Type B pancreatic cell (in vitro differentiated cells): ENCODE results near the gene CDH24. TPM values are rescaled to one million over a fixed set of nuclear protein-coding genes. Genes with fewer than 3 reads are reported as not detected.

Source experiments
- DNase-seq: peaks from one replicate; pipeline ENCODE4 v3.0.0; 2021; ENCODE audit warnings: mixed read lengths; ENCODE audit not compliant: unreplicated experiment; ENCODE audit errors: extremely low spot score
- H3K27ac Mint-ChIP-seq: 2 replicates; pipeline ENCODE4 v1.8.0; 2021; ENCODE audit warnings: mild to moderate bottlenecking, mixed read lengths
- H3K27me3 Mint-ChIP-seq: 2 replicates; pipeline ENCODE4 v1.8.0; 2021; ENCODE audit warnings: mixed read lengths
- H3K36me3 Mint-ChIP-seq: 2 replicates; pipeline ENCODE4 v1.8.0; 2021; ENCODE audit warnings: mixed read lengths
- H3K4me1 Mint-ChIP-seq: one replicate; pipeline ENCODE4 v1.8.0; 2021; ENCODE audit warnings: mixed read lengths; ENCODE audit not compliant: unreplicated experiment
- H3K4me3 Mint-ChIP-seq: 2 replicates; pipeline ENCODE4 v1.8.0; 2021; ENCODE audit warnings: mild to moderate bottlenecking, mixed read lengths
- H3K9me3 Mint-ChIP-seq: 2 replicates; pipeline ENCODE4 v1.8.0; 2021; ENCODE audit warnings: mixed read lengths
- CTCF ChIP-seq: fragments of 200-600 bp; sonication (generic); conservative IDR thresholded peaks from 2 replicates; pipeline ENCODE4 v1.5.0; 2021; ENCODE audit warnings: antibody characterized with exemption, mild to moderate bottlenecking
- total RNA-seq: library from RNA; stranded (reverse); gene quantifications from 2 replicates; pipeline ENCODE4 v1.2.1, GENCODE V29; 2021; ENCODE audit warnings: low replicate concordance

CDH24 gene
- total RNA-seq, 1 donor from 2014 or later = 20.4 TPM

DNA sequence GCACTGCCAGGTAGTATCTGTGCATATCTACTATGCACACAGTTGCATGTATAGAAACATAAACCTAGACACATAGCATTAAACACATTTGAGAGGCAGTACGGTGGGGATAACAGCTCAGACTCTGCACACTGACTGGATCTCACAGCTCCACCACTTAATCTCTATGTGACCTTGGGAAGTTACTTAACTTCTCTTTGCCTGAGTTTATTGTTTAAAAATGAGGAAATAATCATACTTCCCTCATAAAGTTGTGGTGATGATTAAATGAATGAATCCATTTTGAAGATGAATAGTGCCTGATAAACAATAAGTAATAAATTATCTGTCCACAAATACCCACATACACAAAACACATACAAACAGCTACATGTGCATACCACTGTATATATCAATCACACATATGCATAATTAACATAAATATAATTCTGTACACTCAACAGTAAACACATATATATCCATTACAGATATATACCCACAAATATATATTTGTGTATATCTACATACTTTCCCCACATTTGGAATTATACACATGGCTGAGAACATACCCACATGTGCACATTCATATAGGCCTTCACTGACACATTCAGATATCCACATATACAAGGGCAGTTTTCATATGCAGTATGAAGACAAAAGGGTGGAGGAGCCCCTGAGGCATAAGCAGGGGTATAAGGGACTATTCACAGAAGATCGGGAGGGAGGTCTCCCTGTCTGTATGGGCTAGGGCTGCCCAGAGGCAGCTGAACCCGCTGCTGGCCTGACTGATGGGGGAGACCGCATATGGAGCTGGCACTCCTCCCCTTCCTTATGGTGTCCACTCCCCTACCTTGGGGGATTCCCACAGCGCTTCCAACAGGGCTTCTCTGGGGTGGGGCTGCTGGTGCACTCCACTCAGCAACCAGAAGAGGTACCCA lies 5.9 kb downstream of the CDH24 start:
- Mint-ChIP-seq H3K4me3 (no peak overlapping the region), H3K4me1 (peaks cover 7% of the 10 kb centered on the region), H3K36me3 (peaks cover 5% of the 10 kb centered on the region), H3K27me3 (no peaks in the 10 kb centered on the region), H3K9me3 (no peaks in the 10 kb centered on the region), H3K27ac (no peak overlapping the region)
- DNase-seq = no peak
- TF ChIP-seq CTCF = no peak

DNA sequence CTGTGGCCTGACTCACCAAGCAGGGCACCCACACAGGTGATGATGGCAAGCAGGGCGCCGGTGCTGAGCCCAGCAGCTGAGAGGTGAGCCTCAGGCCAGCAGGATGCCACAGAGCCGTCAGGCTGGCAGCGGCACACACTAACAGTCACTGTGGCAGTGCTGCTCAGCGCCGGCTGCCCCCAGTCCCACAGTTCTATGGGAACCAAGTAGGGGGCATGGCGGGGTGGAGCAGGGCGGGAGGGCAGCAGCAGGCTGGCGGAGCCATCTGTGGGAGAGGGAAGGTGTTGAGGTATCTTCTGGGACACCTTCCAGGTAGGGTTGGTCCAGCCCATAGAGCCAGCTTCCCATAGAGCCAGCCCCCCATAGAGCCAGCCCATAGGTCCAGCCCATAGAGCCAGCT lies 8.3 kb downstream of the CDH24 start:
- H3K27ac Mint-ChIP-seq = no peak overlapping the region
- H3K4me1 Mint-ChIP-seq = peaks cover 1% of the 10 kb centered on the region
- H3K36me3 Mint-ChIP-seq = peaks cover 5% of the 10 kb centered on the region
- TF ChIP-seq CTCF = no peak
- H3K9me3 Mint-ChIP-seq = no peaks in the 10 kb centered on the region
- H3K27me3 Mint-ChIP-seq = peaks cover 1% of the 10 kb centered on the region
- H3K4me3 Mint-ChIP-seq = no peak overlapping the region
- DNase-seq = no peak

- Mint-ChIP-seq H3K36me3 (peaks cover 5% of the 10 kb centered on the region), H3K27ac (no peak overlapping the region), H3K9me3 (no peaks in the 10 kb centered on the region), H3K27me3 (peaks cover 7% of the 10 kb centered on the region), H3K4me1 (peaks cover 5% of the 10 kb centered on the region), H3K4me3 (no peak overlapping the region)
- TF ChIP-seq CTCF = no peak
- no peak for DNase-seq
These were observed 9.3 kb downstream of the CDH24 start for GRCh38 chr14:23047751-23048693.

DNA sequence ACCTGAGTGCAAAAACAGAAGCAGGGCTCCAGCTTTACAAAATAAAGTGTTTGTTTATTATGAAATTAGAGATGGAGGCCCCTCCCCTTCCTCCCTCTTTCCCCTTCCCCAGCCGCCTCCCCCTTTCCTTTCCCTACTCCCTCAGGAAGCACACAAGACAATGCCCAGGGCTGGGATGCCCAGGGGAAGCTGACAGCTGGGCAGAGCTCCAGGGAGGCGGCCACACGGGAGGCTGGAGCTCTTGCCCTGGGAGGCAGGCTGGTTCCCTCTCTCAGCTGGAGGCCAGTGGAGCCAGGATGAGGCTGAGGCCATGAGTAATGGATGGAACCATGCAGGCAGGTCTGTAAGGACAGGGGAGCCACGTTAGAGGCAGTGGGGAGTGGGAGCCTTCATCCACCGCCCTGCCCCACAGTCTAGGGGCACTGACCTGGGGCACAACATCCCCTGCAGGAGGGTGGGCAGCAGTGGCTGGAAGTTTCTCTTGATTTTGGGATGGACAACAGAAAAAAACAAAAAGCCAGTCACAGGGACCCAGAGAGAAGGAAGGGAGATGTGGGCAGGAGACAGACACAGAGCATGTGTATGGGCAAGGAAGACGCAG lies 10.2 kb downstream of the CDH24 start:
- peaks cover 7% of the 10 kb centered on the region for H3K27me3 Mint-ChIP-seq
- no peaks in the 10 kb centered on the region for H3K9me3 Mint-ChIP-seq
- no peak for DNase-seq
- H3K4me3 Mint-ChIP-seq = no peak overlapping the region
- no peak for TF ChIP-seq CTCF
- H3K36me3 Mint-ChIP-seq = peaks cover 5% of the 10 kb centered on the region
- no peak overlapping the region for H3K27ac Mint-ChIP-seq
- H3K4me1 Mint-ChIP-seq = peaks cover 5% of the 10 kb centered on the region
